Medulla oblongata (tissue), 1 donor: ENCODE results near the gene ARPC4.
"Not testable (repeated sequence)": the region's sequence is repeated elsewhere in the genome, so short reads cannot be mapped to it uniquely, and the experiment has no call there.

Source experiments
- DNase-seq: peaks from one replicate; pipeline ENCODE4 v3.0.0-alpha.2; 2015; ENCODE audit errors: extremely low spot score

The ARPC4 gene

GRCh38 chr3:9820946-9821345, 28.1 kb downstream of the ARPC4 start:
- DNase-seq = no peak

- DNase-seq = no peak
Measured at GRCh38 chr3:9825451-9826040, 32.7 kb downstream of the ARPC4 start.

GRCh38 chr3:9826815-9827573, 34.1 kb downstream of the ARPC4 start:
- DNase-seq = no peak

GRCh38 chr3:9828801-9829755, 36.2 kb downstream of the ARPC4 start:
- no peak for DNase-seq

- no peak for DNase-seq
Measured at GRCh38 chr3:9831253-9831652, 38.4 kb downstream of the ARPC4 start.

- no peak for DNase-seq
Measured at GRCh38 chr3:9833078-9833477, 40.2 kb downstream of the ARPC4 start.

- DNase-seq = no peak
Measured at GRCh38 chr3:9834520-9835380, 41.9 kb downstream of the ARPC4 start.

GRCh38 chr3:9837701-9838582, 45.1 kb downstream of the ARPC4 start:
- no peak for DNase-seq

GRCh38 chr3:9838856-9839255, 46.0 kb downstream of the ARPC4 start:
- no peak for DNase-seq

- no peak for DNase-seq
Measured at GRCh38 chr3:9841015-9841414, 48.1 kb downstream of the ARPC4 start.

GRCh38 chr3:9843715-9844438, 51.0 kb downstream of the ARPC4 start, which contains the start of gene RPUSD3:
TSS of gene RPUSD3 (minus strand) at chr3:9844008. CDS start at chr3:9843990, 18 bp downstream.
- peak; percentile 99 for DNase-seq

GRCh38 chr3:9846231-9846630, 53.3 kb downstream of the ARPC4 start:
- DNase-seq = no peak

- no peak for DNase-seq
Measured at GRCh38 chr3:9846931-9847488, 54.1 kb downstream of the ARPC4 start.

GRCh38 chr3:9847870-9848269, 55.0 kb downstream of the ARPC4 start:
- DNase-seq = not testable (repeated sequence)

- DNase-seq = peak; percentile 38
Measured at GRCh38 chr3:9848860-9849259, 56.0 kb downstream of the ARPC4 start.

GRCh38 chr3:9851383-9851782, 58.5 kb downstream of the ARPC4 start:
- peak; percentile 56 for DNase-seq

GRCh38 chr3:9851926-9852325, 59.0 kb downstream of the ARPC4 start:
- DNase-seq = not testable (repeated sequence)

GRCh38 chr3:9852528-9852927, 59.6 kb downstream of the ARPC4 start:
- no peak for DNase-seq

- not testable (repeated sequence) for DNase-seq
Measured at GRCh38 chr3:9854291-9854940, 61.5 kb downstream of the ARPC4 start.
